DND-41 (cell line): Measurements from ENCODE around the gene BAD.

Experiments
- ATAC-seq: fragments of 200-7000 bp; cut with Tn5 transposase; 3 replicates; pipeline ENCODE4 v1.9.1; 2021; ENCODE audit warnings: low read depth; ENCODE audit not compliant: insufficient read depth
- DNase-seq: peaks from one replicate; pipeline ENCODE4 v3.0.0-alpha.2; 2020
- H2AFZ ChIP-seq: 2 replicates; pipeline ENCODE4 v1.6.0; 2012; ENCODE audit warnings: low read depth, low read length
- H3K27ac ChIP-seq: 2 replicates; pipeline ENCODE4 v1.5.1; 2012; ENCODE audit warnings: low read length, inconsistent platforms
- H3K27me3 ChIP-seq: fragments of 200-600 bp; sonication (generic); 2 replicates; pipeline ENCODE4 v1.6.0; 2012; ENCODE audit warnings: low read length, mild to moderate bottlenecking, inconsistent platforms; ENCODE audit not compliant: insufficient read depth, poor library complexity
- H3K36me3 ChIP-seq: 2 replicates; pipeline ENCODE4 v1.5.1; 2012; ENCODE audit warnings: low read length, inconsistent platforms; ENCODE audit not compliant: insufficient read depth
- H3K4me1 ChIP-seq: 2 replicates; pipeline ENCODE4 v1.5.1; 2012; ENCODE audit warnings: mild to moderate bottlenecking, low read length; ENCODE audit not compliant: insufficient read depth
- H3K4me2 ChIP-seq: 2 replicates; pipeline ENCODE4 v1.6.0; 2012; ENCODE audit warnings: mild to moderate bottlenecking, moderate library complexity, low read length, inconsistent platforms; ENCODE audit not compliant: insufficient read depth
- H3K4me3 ChIP-seq, 2 experiments: fragments of 200-600 bp in 1 of 2; shearing (Covaris generic) in 1 of 2; 2 replicates each; pipeline ENCODE4 v1.5.1; 2012 to 2016; ENCODE audit warnings: inconsistent platforms in 2 of 2, low read length in 2 of 2, mild to moderate bottlenecking in 2 of 2, low read depth in 1 of 2, moderate library complexity in 1 of 2
- H3K79me2 ChIP-seq: 2 replicates; pipeline ENCODE4 v1.6.0; 2012; ENCODE audit warnings: low read length, inconsistent platforms; ENCODE audit not compliant: insufficient read depth
- H3K9ac ChIP-seq: 2 replicates; pipeline ENCODE4 v1.6.0; 2012; ENCODE audit warnings: low read depth, mild to moderate bottlenecking, inconsistent platforms, low read length, moderate library complexity
- H3K9me3 ChIP-seq: 2 replicates; pipeline ENCODE4 v1.5.1; 2012; ENCODE audit warnings: low read length, moderate library complexity, mild to moderate bottlenecking, inconsistent platforms; ENCODE audit not compliant: insufficient read depth, severe bottlenecking
- H4K20me1 ChIP-seq: 2 replicates; pipeline ENCODE4 v1.6.0; 2012; ENCODE audit warnings: low read length; ENCODE audit not compliant: insufficient read depth
- CTCF ChIP-seq: IDR thresholded peaks from 2 replicates; pipeline ENCODE4 v1.5.1; 2012; ENCODE audit warnings: borderline replicate concordance, low read length, moderate library complexity, mild to moderate bottlenecking; ENCODE audit not compliant: poor library complexity, severe bottlenecking; ENCODE audit errors: extremely low read depth
- EZH2 ChIP-seq: IDR thresholded peaks from 3 replicates; pipeline ENCODE4 v1.6.1; 2012; ENCODE audit warnings: borderline replicate concordance, low read depth, mild to moderate bottlenecking, moderate library complexity, low read length, inconsistent platforms; ENCODE audit not compliant: severe bottlenecking

The BAD gene

GRCh38 chr11:64263021-64263946 is 21.2 kb downstream of the BAD start:
- no peaks in the 10 kb centered on the region for H4K20me1 ChIP-seq
- ATAC-seq (no peak), DNase-seq (no peak)
- H3K27ac ChIP-seq = no peak overlapping the region
- H3K79me2 ChIP-seq = peaks cover 1% of the 10 kb centered on the region; the same call in 1 of the 2 replicates
- no peaks in the 10 kb centered on the region for H3K27me3 ChIP-seq
- H3K4me1 ChIP-seq = peaks cover 5% of the 10 kb centered on the region
- no peak overlapping the region for H2AFZ ChIP-seq
- peaks cover 44% of the 10 kb centered on the region for H3K36me3 ChIP-seq
- no peak for TF ChIP-seq EZH2
- no peak for TF ChIP-seq CTCF
- no peak overlapping the region for H3K4me2 ChIP-seq
- H3K4me3 ChIP-seq = no peak overlapping the region
- no peaks in the 10 kb centered on the region for H3K9me3 ChIP-seq
- no peak overlapping the region for H3K9ac ChIP-seq

DNA sequence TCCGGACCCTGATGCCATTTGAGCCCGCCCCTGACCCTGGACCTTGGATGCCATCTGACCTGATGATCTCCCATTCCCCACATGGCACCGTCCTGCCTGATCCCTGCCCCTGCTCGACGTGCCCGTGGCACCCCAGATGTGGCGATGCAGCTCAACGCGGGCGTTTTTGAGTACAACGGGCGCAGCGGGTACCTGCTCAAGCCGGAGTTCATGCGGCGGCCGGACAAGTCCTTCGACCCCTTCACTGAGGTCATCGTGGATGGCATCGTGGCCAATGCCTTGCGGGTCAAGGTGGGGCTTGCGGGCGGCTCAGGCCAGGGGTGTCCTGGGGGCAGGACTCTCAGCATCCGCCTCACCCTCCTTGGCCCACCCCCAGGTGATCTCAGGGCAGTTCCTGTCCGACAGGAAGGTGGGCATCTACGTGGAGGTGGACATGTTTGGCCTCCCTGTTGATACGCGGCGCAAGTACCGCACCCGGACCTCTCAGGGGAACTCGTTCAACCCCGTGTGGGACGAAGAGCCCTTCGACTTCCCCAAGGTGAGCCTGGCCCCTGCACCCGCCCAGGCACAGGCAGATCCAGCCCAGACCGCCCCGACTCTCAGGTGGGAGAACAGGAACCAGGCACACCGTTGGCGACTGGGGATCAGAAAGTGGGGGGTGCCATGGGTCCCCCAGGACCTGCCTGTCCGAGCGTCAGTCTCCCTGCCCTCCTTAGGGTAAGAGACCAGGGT is 22.0 kb downstream of the BAD start:
- TF ChIP-seq EZH2 (no peak), CTCF (no peak)
- Histone ChIP-seq H3K79me2 (no peaks in the 10 kb centered on the region), H3K4me3 (no peak overlapping the region), H3K27me3 (no peaks in the 10 kb centered on the region), H3K27ac (no peak overlapping the region), H2AFZ (no peak overlapping the region), H3K9me3 (no peaks in the 10 kb centered on the region), H3K36me3 (peaks cover 44% of the 10 kb centered on the region), H3K4me2 (no peak overlapping the region), H3K4me1 (no peaks in the 10 kb centered on the region), H4K20me1 (no peaks in the 10 kb centered on the region), H3K9ac (no peak overlapping the region)
- DNase-seq = no peak
- no peak for ATAC-seq

DNA sequence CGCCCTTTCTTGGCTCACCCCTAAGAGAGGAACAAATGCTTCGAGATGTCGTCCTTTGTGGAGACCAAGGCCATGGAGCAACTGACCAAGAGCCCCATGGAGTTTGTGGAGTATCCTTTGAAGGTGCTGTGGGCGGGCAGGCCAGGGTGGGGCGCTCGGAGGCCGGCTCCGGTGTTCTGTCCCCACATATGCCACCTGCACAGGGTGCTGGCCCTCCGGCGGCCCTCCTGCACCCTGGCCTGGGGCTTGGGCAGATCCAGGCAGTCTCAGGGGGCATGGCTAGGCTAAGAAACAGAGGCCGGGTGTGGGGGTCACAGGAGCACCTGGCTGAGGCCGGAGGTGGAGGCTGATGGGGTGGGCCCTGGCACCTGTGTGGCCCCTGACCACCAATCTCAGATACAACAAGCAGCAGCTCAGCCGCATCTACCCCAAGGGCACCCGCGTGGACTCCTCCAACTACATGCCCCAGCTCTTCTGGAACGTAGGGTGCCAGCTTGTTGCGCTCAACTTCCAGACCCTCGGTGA is 22.8 kb downstream of the BAD start:
- Histone ChIP-seq H3K27ac (no peak overlapping the region), H3K27me3 (no peaks in the 10 kb centered on the region), H2AFZ (no peak overlapping the region), H4K20me1 (no peaks in the 10 kb centered on the region), H3K9ac (no peak overlapping the region), H3K36me3 (peaks cover 46% of the 10 kb centered on the region), H3K79me2 (no peaks in the 10 kb centered on the region), H3K9me3 (no peaks in the 10 kb centered on the region), H3K4me1 (no peaks in the 10 kb centered on the region), H3K4me2 (no peak overlapping the region), H3K4me3 (no peak overlapping the region)
- TF ChIP-seq EZH2 (no peak), CTCF (no peak)
- ATAC-seq (no peak), DNase-seq (no peak)
